Natural killer cell (primary cell): Measurements from ENCODE around the gene PTPN9. TPM values are rescaled to one million over a fixed set of nuclear protein-coding genes. Genes with fewer than 3 reads are reported as not detected.
A peak's percentile ranks its signal among the peaks of the same experiment; 100 is the strongest.

Experiments used
- ATAC-seq, 3 donors: fragments of 150-1000 bp in 2 of 3; fragments of 200-7000 bp in 1 of 3; cut with Tn5 transposase; 1 replicate in 1 of 3; 2 replicates in 2 of 3; pipeline ENCODE4 v1.10.0; 2021; ENCODE audit warnings: mild to moderate bottlenecking in 2 of 3, moderate library complexity in 2 of 3
- DNase-seq, 2 donors: peaks; one replicate each; pipeline versions ENCODE4 v3.0.0 to v3.0.0-alpha.2; 2013 to 2021; ENCODE audit warnings: mixed read lengths in 1 of 2
- H3K27ac ChIP-seq: one replicate; pipeline ENCODE4 v1.5.1; 2013; ENCODE audit warnings: mild to moderate bottlenecking, low read length
- H3K27me3 ChIP-seq: one replicate; pipeline ENCODE4 v1.6.1; 2013; ENCODE audit warnings: low read length; ENCODE audit not compliant: control insufficient read depth, insufficient read depth
- H3K36me3 ChIP-seq: one replicate; pipeline ENCODE4 v1.6.1; 2013; ENCODE audit warnings: low read length; ENCODE audit not compliant: control insufficient read depth, insufficient read depth
- H3K4me1 ChIP-seq: one replicate; pipeline ENCODE4 v1.6.1; 2013; ENCODE audit warnings: low read length; ENCODE audit not compliant: control insufficient read depth, insufficient read depth
- H3K4me3 ChIP-seq: one replicate; pipeline ENCODE4 v1.5.1; 2013; ENCODE audit warnings: low read length
- H3K9me3 ChIP-seq: one replicate; pipeline ENCODE4 v1.6.1; 2013; ENCODE audit warnings: low read length; ENCODE audit not compliant: control insufficient read depth, insufficient read depth
- H3K27ac Mint-ChIP-seq, 2 donors: one replicate each; pipeline ENCODE4 v1.8.0; 2022; ENCODE audit warnings: mild to moderate bottlenecking in 2 of 2, mixed read lengths in 2 of 2, moderate library complexity in 1 of 2
- H3K27me3 Mint-ChIP-seq, 2 donors: one replicate each; pipeline ENCODE4 v1.8.0; 2022; ENCODE audit warnings: low read depth in 2 of 2, mixed read lengths in 2 of 2
- H3K36me3 Mint-ChIP-seq: one replicate; pipeline ENCODE4 v1.8.0; 2022; ENCODE audit warnings: mixed read lengths
- H3K4me1 Mint-ChIP-seq, 2 donors: one replicate each; pipeline ENCODE4 v1.8.0; 2022; ENCODE audit warnings: mixed read lengths in 2 of 2
- H3K4me3 Mint-ChIP-seq: one replicate; pipeline ENCODE4 v1.8.0; 2022; ENCODE audit warnings: mild to moderate bottlenecking, moderate library complexity, mixed read lengths
- H3K9me3 Mint-ChIP-seq, 2 donors: one replicate each; pipeline ENCODE4 v1.8.0; 2022; ENCODE audit warnings: mixed read lengths in 2 of 2
- WGBS: methylation state at CpG from one replicate; pipeline ENCODE4 v1.1.7; 2013; ENCODE audit warnings: missing lambda C conversion rate; ENCODE audit not compliant: insufficient coverage; 5-methylcytosine and 5-hydroxymethylcytosine counted together
- intact Hi-C: fragments of 100-400 bp; cut with micrococcal nuclease; formaldehyde crosslinking; loops from one replicate; pipeline ENCODE4 v1.14.2; 2022
- total RNA-seq, 4 donors: library from RNA; stranded (reverse); fragments of 120-200 nt in 1 of 4; gene quantifications; one replicate each; pipeline versions ENCODE4 v1.2.3 to v1.2.4, GENCODE V29; 2013 to 2022
- TF ChIP-seq, protein P1 (sequence below): fragments of 200-600 bp; IDR thresholded peaks from one replicate; pipeline ENCODE4 v1.8.0; 2022; ENCODE audit warnings: antibody characterized with exemption

PTPN9 gene
- total RNA-seq, 3 donors from 2014 or later (not counting 1 experiment from before 2014, with no cell fraction given): 28.3 to 33.0 (median 28.9) TPM

DNA sequence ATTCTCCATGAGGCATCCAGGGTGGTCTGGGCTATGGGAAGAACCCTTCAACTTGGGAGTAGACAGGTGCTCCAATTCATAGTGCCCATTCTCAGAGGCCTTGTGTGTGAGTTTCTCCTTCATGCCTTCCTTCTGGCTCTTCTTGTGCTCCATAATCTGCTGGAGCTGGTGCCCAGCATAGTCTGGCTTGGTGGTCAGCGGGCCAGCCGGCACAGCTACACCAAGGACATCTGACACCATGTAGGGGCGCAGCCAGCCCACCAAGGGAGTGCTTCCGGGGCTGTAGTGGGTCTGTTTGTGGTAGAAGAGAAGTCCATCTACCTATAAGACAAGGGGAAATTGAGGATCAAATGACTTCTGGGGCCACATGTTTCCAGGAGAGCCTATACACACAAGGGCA is 19.2 kb upstream of the PTPN9 start:
- Mint-ChIP-seq H3K36me3 (peaks cover 5% of the 10 kb centered on the region), H3K9me3 (no peaks in the 10 kb centered on the region), H3K4me3 (no peak overlapping the region), H3K27ac (peak overlapping the region in 1 of 2 donors; percentile 16), H3K27me3 (no peaks in the 10 kb centered on the region), H3K4me1 (peaks cover 13 to 21% of the 10 kb centered on the region in 2 donors)
- Histone ChIP-seq H3K36me3 (peaks cover 36% of the 10 kb centered on the region), H3K4me1 (peaks cover 14% of the 10 kb centered on the region), H3K4me3 (no peak overlapping the region), H3K27me3 (no peaks in the 10 kb centered on the region), H3K27ac (no peak overlapping the region), H3K9me3 (no peaks in the 10 kb centered on the region)
- intact Hi-C loops: no loop called here
- 84% methylated on average over 3 of the region's 4 CpGs for WGBS
- ATAC-seq (no peak), DNase-seq (no peak)
- TF ChIP-seq, protein P1, sequence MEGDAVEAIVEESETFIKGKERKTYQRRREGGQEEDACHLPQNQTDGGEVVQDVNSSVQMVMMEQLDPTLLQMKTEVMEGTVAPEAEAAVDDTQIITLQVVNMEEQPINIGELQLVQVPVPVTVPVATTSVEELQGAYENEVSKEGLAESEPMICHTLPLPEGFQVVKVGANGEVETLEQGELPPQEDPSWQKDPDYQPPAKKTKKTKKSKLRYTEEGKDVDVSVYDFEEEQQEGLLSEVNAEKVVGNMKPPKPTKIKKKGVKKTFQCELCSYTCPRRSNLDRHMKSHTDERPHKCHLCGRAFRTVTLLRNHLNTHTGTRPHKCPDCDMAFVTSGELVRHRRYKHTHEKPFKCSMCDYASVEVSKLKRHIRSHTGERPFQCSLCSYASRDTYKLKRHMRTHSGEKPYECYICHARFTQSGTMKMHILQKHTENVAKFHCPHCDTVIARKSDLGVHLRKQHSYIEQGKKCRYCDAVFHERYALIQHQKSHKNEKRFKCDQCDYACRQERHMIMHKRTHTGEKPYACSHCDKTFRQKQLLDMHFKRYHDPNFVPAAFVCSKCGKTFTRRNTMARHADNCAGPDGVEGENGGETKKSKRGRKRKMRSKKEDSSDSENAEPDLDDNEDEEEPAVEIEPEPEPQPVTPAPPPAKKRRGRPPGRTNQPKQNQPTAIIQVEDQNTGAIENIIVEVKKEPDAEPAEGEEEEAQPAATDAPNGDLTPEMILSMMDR: no peak

DNA sequence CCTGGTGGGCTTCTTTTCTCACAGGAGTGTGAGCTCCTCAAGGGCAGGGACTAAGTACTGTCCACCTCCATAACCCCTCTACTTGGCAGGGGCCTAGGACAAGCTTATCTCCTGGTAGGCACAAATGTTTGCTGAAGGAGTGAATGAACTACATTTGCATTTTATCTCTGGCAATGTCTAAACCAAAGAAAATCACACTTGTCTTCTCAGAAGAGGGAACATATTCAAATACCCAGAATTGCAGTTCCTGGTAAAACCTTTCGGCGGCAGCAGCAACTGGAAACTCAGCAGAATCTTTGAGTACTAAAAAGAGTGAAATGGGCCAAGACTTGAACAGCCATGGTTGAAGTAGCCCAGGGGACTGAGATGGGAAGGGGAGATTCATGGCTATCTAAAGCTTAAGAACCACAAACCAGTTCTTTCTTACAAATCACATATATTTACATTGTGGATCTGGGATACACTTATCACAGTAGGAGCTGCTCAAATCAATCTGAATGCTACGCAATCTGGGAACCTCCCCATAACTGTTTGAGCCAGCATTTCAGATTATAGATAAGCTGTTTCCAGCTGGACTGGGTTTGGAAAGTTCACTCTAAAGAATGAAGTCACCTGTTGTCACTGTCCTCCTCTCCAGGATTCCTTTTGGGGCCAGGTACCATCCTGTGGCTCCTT is 18.7 kb upstream of the PTPN9 start:
- ATAC-seq: peak; percentile 52 to 70 (median 69)
- Mint-ChIP-seq H3K27me3 (no peaks in the 10 kb centered on the region), H3K36me3 (peaks cover 5% of the 10 kb centered on the region), H3K4me1 (peaks cover 13 to 21% of the 10 kb centered on the region in 2 donors), H3K4me3 (no peak overlapping the region), H3K27ac (peak overlapping the region; percentile 16 to 64), H3K9me3 (no peaks in the 10 kb centered on the region)
- Histone ChIP-seq H3K9me3 (no peaks in the 10 kb centered on the region), H3K36me3 (peaks cover 36% of the 10 kb centered on the region), H3K27me3 (no peaks in the 10 kb centered on the region), H3K27ac (no peak overlapping the region), H3K4me1 (peaks cover 14% of the 10 kb centered on the region), H3K4me3 (no peak overlapping the region)
- TF ChIP-seq, protein P1: peak; percentile 55
- DNase-seq: peak in 1 of 2 donors; percentile 62
- intact Hi-C loops: loop anchor here (2.0 kb wide), 2 partner anchors 43 to 85 kb away; partner anchors contain the start of gene IMP3
- 52% methylated on average over 3 of the region's 3 CpGs for WGBS

DNA sequence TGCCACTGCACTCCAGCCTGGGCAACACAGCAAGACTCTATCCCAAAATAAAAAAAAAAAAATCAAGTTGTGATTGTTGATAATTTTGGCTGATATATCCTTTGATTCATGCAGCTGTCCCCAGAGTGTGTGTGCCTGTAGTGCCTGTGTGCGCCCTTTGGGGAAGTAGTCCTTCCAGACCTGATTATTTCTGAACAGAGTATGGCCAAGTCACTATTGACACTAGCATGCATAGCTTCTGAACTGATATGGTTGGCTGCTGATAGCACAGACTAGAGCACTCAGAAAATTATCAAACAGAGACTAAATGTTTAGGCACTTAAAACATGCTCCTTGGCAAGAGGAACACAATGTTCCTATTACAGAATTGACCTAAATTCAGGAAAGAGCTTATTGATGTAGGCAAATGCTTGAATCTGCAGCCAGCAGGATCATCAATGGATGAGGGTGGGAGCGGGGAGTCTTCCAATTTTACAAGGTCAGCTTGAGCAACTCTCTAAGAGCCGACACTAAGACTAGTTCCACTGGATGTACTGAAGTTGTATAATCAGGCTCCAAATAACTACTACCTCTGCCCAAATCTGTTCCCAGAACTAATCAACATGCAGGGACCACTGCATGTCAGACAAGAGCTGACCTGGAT is 17.7 kb upstream of the PTPN9 start:
- intact Hi-C loops: loop anchor here (2.0 kb wide), 2 partner anchors 44 to 86 kb away; partner anchors contain the start of gene IMP3
- Histone ChIP-seq H3K4me3 (no peak overlapping the region), H3K9me3 (no peaks in the 10 kb centered on the region), H3K27ac (no peak overlapping the region), H3K27me3 (no peaks in the 10 kb centered on the region), H3K4me1 (peaks cover 14% of the 10 kb centered on the region), H3K36me3 (peaks cover 36% of the 10 kb centered on the region)
- Mint-ChIP-seq H3K27ac (no peak overlapping the region), H3K27me3 (no peaks in the 10 kb centered on the region), H3K36me3 (peaks cover 5% of the 10 kb centered on the region), H3K4me3 (no peak overlapping the region), H3K9me3 (no peaks in the 10 kb centered on the region), H3K4me1 (peaks cover 13 to 21% of the 10 kb centered on the region in 2 donors)
- TF ChIP-seq, protein P1: no peak
- WGBS: 100% methylated on average over 3 of the region's 3 CpGs
- DNase-seq: no peak
- ATAC-seq: no peak
